Liver (tissue), 3 donors: ENCODE data around the gene SFT2D2.

ENCODE experiments used
- CTCF ChIP-seq: fragments of 150-350 bp; IDR thresholded peaks from 2 replicates; pipeline ENCODE4 v1.5.1; 2017; ENCODE audit warnings: improper control_type of control experiment, low read depth, low read length; ENCODE audit not compliant: missing input control
- FOXA1 ChIP-seq: IDR thresholded peaks from 2 replicates; pipeline ENCODE4 v1.6.1; 2016; ENCODE audit warnings: antibody characterized with exemption
- JUND ChIP-seq, 2 donors: IDR thresholded peaks; 2 replicates each; pipeline ENCODE4 v1.6.1; 2016; ENCODE audit warnings: antibody characterized with exemption in 2 of 2
- REST ChIP-seq: IDR thresholded peaks from 2 replicates; pipeline ENCODE4 v1.6.1; 2016; ENCODE audit warnings: antibody characterized with exemption, mild to moderate bottlenecking
- RXRA ChIP-seq, 2 donors: IDR thresholded peaks; 2 replicates each; pipeline ENCODE4 v1.6.1; 2017 to 2018; ENCODE audit warnings: antibody characterized with exemption in 2 of 2, mild to moderate bottlenecking in 1 of 2
- TAF1 ChIP-seq: conservative IDR thresholded peaks from 2 replicates; pipeline ENCODE4 v1.6.1; 2016; ENCODE audit warnings: antibody characterized with exemption, mild to moderate bottlenecking
- YY1 ChIP-seq: IDR thresholded peaks from 2 replicates; pipeline ENCODE4 v1.6.1; 2016; ENCODE audit warnings: antibody characterized with exemption, mild to moderate bottlenecking
- TF ChIP-seq, protein P1 (sequence below): IDR thresholded peaks from 2 replicates; pipeline ENCODE4 v1.6.1; 2016; ENCODE audit warnings: antibody characterized with exemption
- TF ChIP-seq, protein P2 (sequence below): IDR thresholded peaks from 2 replicates; pipeline ENCODE4 v1.6.1; 2016; ENCODE audit warnings: antibody characterized with exemption
- donor health status: healthy.
- donor health status: healthy.

DNA sequence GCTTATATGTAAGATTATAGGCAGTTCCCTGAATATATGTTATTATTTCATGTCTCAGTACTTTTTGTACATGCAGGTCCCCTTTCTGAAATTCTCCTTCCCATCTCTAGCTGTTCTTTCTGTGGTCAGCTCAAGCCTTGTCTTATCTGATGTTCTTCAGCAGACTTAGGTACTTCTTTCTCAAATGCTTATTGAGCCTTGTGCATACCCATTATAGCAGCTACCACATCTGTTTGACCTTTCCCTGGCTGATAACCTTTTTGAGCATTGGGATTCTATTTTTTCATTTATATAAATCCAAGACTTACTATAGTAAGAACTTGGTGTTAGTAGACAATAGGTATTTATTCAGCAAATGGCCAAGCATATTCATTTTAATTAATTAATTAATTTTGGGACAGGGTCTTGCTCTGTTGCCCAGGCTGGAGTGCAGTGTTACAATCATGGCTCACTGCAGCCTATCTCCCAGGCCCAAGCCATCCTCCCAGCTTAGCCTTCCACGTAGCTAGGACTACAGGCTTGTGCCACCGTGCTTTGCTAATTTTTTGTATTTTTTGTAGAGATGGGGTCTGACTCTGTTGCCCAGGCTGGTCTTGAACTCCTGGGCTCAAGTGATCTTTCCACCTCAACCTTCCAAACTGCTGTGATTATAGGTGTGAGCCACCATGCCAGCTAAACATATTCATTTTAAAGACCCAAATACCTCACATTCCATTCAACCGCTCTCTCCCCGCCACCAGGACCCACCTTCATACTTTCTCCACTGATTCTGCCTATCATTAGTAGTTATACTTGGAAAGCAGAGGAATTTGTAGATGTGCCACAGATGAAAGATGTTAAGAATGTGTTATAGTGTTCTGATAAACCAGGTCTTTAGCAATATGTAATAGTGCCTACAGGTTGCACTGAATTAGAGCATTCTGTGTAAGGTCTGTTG is 30.3 kb upstream of the SFT2D2 start:
- TF ChIP-seq YY1 (no peak), CTCF (no peak), JUND (IDR thresholded peaks at IDR 0.05) (no peak), TAF1 (no peak), FOXA1 (no peak), REST (no peak), RXRA (IDR thresholded peaks at IDR 0.05) (no peak)
- TF ChIP-seq, protein P1, sequence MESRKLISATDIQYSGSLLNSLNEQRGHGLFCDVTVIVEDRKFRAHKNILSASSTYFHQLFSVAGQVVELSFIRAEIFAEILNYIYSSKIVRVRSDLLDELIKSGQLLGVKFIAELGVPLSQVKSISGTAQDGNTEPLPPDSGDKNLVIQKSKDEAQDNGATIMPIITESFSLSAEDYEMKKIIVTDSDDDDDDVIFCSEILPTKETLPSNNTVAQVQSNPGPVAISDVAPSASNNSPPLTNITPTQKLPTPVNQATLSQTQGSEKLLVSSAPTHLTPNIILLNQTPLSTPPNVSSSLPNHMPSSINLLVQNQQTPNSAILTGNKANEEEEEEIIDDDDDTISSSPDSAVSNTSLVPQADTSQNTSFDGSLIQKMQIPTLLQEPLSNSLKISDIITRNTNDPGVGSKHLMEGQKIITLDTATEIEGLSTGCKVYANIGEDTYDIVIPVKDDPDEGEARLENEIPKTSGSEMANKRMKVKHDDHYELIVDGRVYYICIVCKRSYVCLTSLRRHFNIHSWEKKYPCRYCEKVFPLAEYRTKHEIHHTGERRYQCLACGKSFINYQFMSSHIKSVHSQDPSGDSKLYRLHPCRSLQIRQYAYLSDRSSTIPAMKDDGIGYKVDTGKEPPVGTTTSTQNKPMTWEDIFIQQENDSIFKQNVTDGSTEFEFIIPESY: no peak
- TF ChIP-seq, protein P2, sequence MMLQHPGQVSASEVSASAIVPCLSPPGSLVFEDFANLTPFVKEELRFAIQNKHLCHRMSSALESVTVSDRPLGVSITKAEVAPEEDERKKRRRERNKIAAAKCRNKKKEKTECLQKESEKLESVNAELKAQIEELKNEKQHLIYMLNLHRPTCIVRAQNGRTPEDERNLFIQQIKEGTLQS: no peak
